ENCODE measurements around the gene VPS13A.

VPS13A gene

DNA sequence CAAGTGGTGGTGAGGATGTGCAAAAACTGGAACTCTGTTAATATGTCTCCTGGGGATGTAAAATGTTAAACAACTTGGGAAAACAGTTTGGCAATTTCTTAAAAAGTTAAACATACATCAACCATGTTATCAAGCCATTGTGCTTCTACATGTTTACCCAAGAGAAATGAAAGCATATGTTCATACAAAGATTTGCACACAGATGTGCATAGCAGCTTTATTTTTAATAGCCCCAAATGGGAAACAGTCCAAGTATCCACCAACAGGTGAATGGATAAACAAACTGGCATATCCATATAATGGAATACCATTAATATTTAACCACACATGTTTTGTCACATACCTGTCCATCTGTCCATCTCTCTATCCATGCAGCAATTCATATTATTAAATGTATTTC is 6.2 kb downstream of the VPS13A start:
- Histone ChIP-seq H3K4me3 (ENCODE audit: low read depth in 1 of 2, low read length in 1 of 2) (no peak overlapping the region), H3K4me1 (ENCODE audit: control insufficient read depth in 1 of 2, insufficient read depth in 1 of 2, low read depth in 1 of 2, low read length in 1 of 2) (peaks cover 7% of the 10 kb centered on the region in 2 experiments), H3K27ac (no peak overlapping the region), H3K36me3 (no peaks in the 10 kb centered on the region), H3K27me3 (no peaks in the 10 kb centered on the region), H3K9me3 (no peaks in the 10 kb centered on the region)
- TF ChIP-seq, protein P1, sequence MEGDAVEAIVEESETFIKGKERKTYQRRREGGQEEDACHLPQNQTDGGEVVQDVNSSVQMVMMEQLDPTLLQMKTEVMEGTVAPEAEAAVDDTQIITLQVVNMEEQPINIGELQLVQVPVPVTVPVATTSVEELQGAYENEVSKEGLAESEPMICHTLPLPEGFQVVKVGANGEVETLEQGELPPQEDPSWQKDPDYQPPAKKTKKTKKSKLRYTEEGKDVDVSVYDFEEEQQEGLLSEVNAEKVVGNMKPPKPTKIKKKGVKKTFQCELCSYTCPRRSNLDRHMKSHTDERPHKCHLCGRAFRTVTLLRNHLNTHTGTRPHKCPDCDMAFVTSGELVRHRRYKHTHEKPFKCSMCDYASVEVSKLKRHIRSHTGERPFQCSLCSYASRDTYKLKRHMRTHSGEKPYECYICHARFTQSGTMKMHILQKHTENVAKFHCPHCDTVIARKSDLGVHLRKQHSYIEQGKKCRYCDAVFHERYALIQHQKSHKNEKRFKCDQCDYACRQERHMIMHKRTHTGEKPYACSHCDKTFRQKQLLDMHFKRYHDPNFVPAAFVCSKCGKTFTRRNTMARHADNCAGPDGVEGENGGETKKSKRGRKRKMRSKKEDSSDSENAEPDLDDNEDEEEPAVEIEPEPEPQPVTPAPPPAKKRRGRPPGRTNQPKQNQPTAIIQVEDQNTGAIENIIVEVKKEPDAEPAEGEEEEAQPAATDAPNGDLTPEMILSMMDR (IDR thresholded peaks at IDR 0.05) = no peak

- TF ChIP-seq, protein P1 (IDR thresholded peaks at IDR 0.05) = no peak
- H3K4me1 ChIP-seq (ENCODE audit: control insufficient read depth in 1 of 2, insufficient read depth in 1 of 2, low read depth in 1 of 2, low read length in 1 of 2) = no peaks in the 10 kb centered on the region
- no peaks in the 10 kb centered on the region for H3K36me3 ChIP-seq
- no peak overlapping the region for H3K27ac ChIP-seq
- no peaks in the 10 kb centered on the region for H3K27me3 ChIP-seq
- H3K4me3 ChIP-seq (ENCODE audit: low read depth in 1 of 2, low read length in 1 of 2) = no peak overlapping the region
- H3K9me3 ChIP-seq = no peaks in the 10 kb centered on the region
Observed at GRCh38 chr9:77188242-77188641, 10.9 kb downstream of the VPS13A start.

DNA sequence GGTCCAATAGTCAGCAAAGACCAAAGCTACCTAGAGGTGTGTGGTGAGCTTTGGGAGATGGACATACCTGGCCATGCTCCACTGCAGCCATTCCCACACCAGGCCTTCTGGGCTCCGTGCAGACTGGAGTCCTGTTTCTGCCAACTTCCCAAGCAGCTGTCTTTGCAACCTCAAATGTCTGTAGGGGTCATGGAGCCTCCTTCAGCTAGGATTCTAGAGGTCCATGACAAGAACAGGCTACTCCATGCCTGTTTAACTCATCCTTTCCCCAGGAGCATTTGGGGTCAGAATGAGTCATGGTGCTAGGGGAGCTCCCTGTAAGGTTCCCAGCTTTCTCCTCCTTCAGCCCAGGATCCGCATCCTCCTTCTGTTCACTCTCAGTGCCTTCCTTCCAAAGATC is 17.1 kb downstream of the VPS13A start:
- Histone ChIP-seq H3K27me3 (no peaks in the 10 kb centered on the region), H3K4me3 (ENCODE audit: low read depth in 1 of 2, low read length in 1 of 2) (no peak overlapping the region), H3K27ac (no peak overlapping the region), H3K4me1 (ENCODE audit: control insufficient read depth in 1 of 2, insufficient read depth in 1 of 2, low read depth in 1 of 2, low read length in 1 of 2) (no peaks in the 10 kb centered on the region), H3K36me3 (no peaks in the 10 kb centered on the region), H3K9me3 (no peaks in the 10 kb centered on the region)
- TF ChIP-seq, protein P1 (IDR thresholded peaks at IDR 0.05) = no peak

DNA sequence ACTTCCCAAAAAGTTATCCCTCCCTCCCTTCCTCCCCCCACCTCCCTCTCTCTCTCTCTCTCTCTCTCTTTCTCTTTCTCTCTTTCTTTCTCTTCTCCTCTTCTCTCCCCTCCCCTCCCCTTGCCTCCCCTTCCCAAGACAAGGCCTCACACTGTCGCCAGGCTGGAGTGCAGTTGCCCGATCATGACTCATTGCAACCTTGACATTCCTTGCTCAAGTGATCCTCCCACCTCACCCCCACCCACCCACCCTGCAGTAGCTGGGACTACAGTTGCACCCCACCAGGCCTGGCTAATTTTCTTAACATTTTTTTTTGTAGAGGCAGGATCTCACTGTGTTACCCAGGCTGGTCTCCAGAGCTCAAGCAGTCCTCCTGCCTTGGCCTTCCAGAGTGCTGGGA is 32.8 kb downstream of the VPS13A start:
- H3K27me3 ChIP-seq = no peaks in the 10 kb centered on the region

DNA sequence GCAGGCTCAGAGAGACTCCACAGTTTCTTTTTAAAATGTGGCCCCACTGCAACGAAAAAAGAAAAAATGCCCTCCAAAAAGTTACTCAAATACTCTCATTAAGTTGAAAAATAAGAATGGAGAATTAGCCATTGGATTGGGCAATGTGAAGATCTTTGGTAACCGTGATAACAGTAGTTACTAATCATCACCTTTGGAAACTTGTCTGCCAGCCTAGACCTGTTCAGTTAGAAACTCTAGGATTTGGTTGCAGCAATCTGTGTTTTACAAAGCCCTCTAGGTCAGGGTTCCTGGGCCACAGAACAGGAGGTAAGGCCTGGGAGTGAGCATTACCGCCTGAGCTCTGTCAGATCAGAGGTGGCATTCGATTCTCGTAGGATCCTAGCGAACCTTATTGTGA is 34.2 kb downstream of the VPS13A start:
- no peak overlapping the region for H3K27ac ChIP-seq
- H3K9me3 ChIP-seq = no peaks in the 10 kb centered on the region
- H3K36me3 ChIP-seq = peaks cover 30% of the 10 kb centered on the region
- no peak overlapping the region for H3K4me3 ChIP-seq (ENCODE audit: low read depth in 1 of 2, low read length in 1 of 2)
- TF ChIP-seq, protein P1 (IDR thresholded peaks at IDR 0.05) = no peak
- H3K4me1 ChIP-seq (ENCODE audit: control insufficient read depth in 1 of 2, insufficient read depth in 1 of 2, low read depth in 1 of 2, low read length in 1 of 2) = no peaks in the 10 kb centered on the region
- H3K27me3 ChIP-seq = no peaks in the 10 kb centered on the region

More for the DNA sequence above, 32.8 kb downstream of the VPS13A start:
- Histone ChIP-seq H3K9me3 (no peaks in the 10 kb centered on the region), H3K4me3 (ENCODE audit: low read depth in 1 of 2, low read length in 1 of 2) (no peak overlapping the region), H3K4me1 (ENCODE audit: control insufficient read depth in 1 of 2, insufficient read depth in 1 of 2, low read depth in 1 of 2, low read length in 1 of 2) (no peaks in the 10 kb centered on the region), H3K27ac (no peak overlapping the region), H3K36me3 (peaks cover 22% of the 10 kb centered on the region)
- TF ChIP-seq, protein P1 (IDR thresholded peaks at IDR 0.05) = no peak

DNA sequence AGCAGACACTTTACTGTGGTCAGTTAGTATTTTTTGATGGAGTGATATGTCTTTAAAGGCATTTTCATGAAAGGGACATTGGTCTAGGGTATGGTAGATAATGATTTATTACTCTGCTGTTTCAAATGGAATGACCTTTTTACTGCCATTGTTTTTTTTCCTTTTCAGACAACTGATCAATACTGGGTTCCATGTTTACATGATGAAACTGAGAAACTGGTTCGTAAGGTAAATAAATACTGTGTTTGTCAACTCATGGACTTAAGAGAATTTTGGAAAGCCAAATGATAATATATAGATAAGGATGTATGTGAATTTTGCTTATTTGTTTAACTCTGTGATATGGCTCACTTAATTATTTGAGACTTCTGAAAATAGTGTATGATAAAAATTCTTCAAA is 35.5 kb downstream of the VPS13A start:
- no peak overlapping the region for H3K27ac ChIP-seq
- no peaks in the 10 kb centered on the region for H3K4me1 ChIP-seq (ENCODE audit: control insufficient read depth in 1 of 2, insufficient read depth in 1 of 2, low read depth in 1 of 2, low read length in 1 of 2)
- peaks cover 30% of the 10 kb centered on the region for H3K36me3 ChIP-seq
- TF ChIP-seq, protein P1 (IDR thresholded peaks at IDR 0.05) = no peak
- no peaks in the 10 kb centered on the region for H3K27me3 ChIP-seq
- no peak overlapping the region for H3K4me3 ChIP-seq (ENCODE audit: low read depth in 1 of 2, low read length in 1 of 2)
- H3K9me3 ChIP-seq = no peaks in the 10 kb centered on the region
